Natural killer cell (primary cell): ENCODE data around the gene KCNK5. TPM values are rescaled to one million over a fixed set of nuclear protein-coding genes. Genes with fewer than 3 reads are reported as not detected.

Experiments used
- ATAC-seq, 3 donors: fragments of 150-1000 bp in 2 of 3; fragments of 200-7000 bp in 1 of 3; cut with Tn5 transposase; 1 replicate in 1 of 3; 2 replicates in 2 of 3; pipeline ENCODE4 v1.10.0; 2021; ENCODE audit warnings: mild to moderate bottlenecking in 2 of 3, moderate library complexity in 2 of 3
- DNase-seq, 2 donors: peaks; one replicate each; pipeline versions ENCODE4 v3.0.0 to v3.0.0-alpha.2; 2013 to 2021; ENCODE audit warnings: mixed read lengths in 1 of 2
- H3K27ac ChIP-seq: one replicate; pipeline ENCODE4 v1.5.1; 2013; ENCODE audit warnings: mild to moderate bottlenecking, low read length
- H3K27me3 ChIP-seq: one replicate; pipeline ENCODE4 v1.6.1; 2013; ENCODE audit warnings: low read length; ENCODE audit not compliant: control insufficient read depth, insufficient read depth
- H3K36me3 ChIP-seq: one replicate; pipeline ENCODE4 v1.6.1; 2013; ENCODE audit warnings: low read length; ENCODE audit not compliant: control insufficient read depth, insufficient read depth
- H3K4me1 ChIP-seq: one replicate; pipeline ENCODE4 v1.6.1; 2013; ENCODE audit warnings: low read length; ENCODE audit not compliant: control insufficient read depth, insufficient read depth
- H3K4me3 ChIP-seq: one replicate; pipeline ENCODE4 v1.5.1; 2013; ENCODE audit warnings: low read length
- H3K9me3 ChIP-seq: one replicate; pipeline ENCODE4 v1.6.1; 2013; ENCODE audit warnings: low read length; ENCODE audit not compliant: control insufficient read depth, insufficient read depth
- H3K27ac Mint-ChIP-seq, 2 donors: one replicate each; pipeline ENCODE4 v1.8.0; 2022; ENCODE audit warnings: mild to moderate bottlenecking in 2 of 2, mixed read lengths in 2 of 2, moderate library complexity in 1 of 2
- H3K27me3 Mint-ChIP-seq, 2 donors: one replicate each; pipeline ENCODE4 v1.8.0; 2022; ENCODE audit warnings: low read depth in 2 of 2, mixed read lengths in 2 of 2
- H3K36me3 Mint-ChIP-seq: one replicate; pipeline ENCODE4 v1.8.0; 2022; ENCODE audit warnings: mixed read lengths
- H3K4me1 Mint-ChIP-seq, 2 donors: one replicate each; pipeline ENCODE4 v1.8.0; 2022; ENCODE audit warnings: mixed read lengths in 2 of 2
- H3K4me3 Mint-ChIP-seq: one replicate; pipeline ENCODE4 v1.8.0; 2022; ENCODE audit warnings: mild to moderate bottlenecking, moderate library complexity, mixed read lengths
- H3K9me3 Mint-ChIP-seq, 2 donors: one replicate each; pipeline ENCODE4 v1.8.0; 2022; ENCODE audit warnings: mixed read lengths in 2 of 2
- WGBS: methylation state at CpG from one replicate; pipeline ENCODE4 v1.1.7; 2013; ENCODE audit warnings: missing lambda C conversion rate; ENCODE audit not compliant: insufficient coverage; 5-methylcytosine and 5-hydroxymethylcytosine counted together
- intact Hi-C: fragments of 100-400 bp; cut with micrococcal nuclease; formaldehyde crosslinking; loops from one replicate; pipeline ENCODE4 v1.14.2; 2022
- total RNA-seq, 4 donors: library from RNA; stranded (reverse); fragments of 120-200 nt in 1 of 4; gene quantifications; one replicate each; pipeline versions ENCODE4 v1.2.3 to v1.2.4, GENCODE V29; 2013 to 2022
- TF ChIP-seq, protein P1 (sequence below): fragments of 200-600 bp; IDR thresholded peaks from one replicate; pipeline ENCODE4 v1.8.0; 2022; ENCODE audit warnings: antibody characterized with exemption

The KCNK5 gene
- total RNA-seq, 3 donors from 2014 or later (not counting 1 experiment from before 2014, with no cell fraction given): 0.16 to 0.50 TPM; not detected in 1

DNA sequence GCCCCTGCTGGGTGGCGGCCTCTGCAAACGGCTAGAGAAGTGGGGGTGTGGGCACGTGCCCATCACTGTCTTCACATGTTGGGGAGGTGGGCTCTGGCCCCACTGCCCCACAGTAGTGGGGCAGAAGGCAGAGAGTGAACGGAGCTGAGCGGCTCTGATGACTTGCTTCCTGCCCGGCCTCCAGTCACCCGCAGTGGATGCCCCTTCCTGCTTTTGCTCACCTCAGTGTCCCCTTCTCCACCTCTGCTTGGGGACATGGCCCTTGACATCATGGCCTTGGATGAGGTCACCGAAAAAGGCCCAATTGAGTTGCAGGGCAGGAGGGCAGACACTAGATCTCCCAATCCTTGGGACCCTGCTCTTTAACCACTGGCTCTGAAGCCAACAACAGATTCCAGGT is 40.1 kb downstream of the KCNK5 start:
- Mint-ChIP-seq H3K36me3 (no peaks in the 10 kb centered on the region), H3K27ac (no peak overlapping the region), H3K27me3 (no peaks in the 10 kb centered on the region), H3K4me3 (no peak overlapping the region), H3K9me3 (no peaks in the 10 kb centered on the region), H3K4me1 (peaks cover 0 to 6% of the 10 kb centered on the region in 2 donors)
- ATAC-seq (no peak), DNase-seq (no peak)
- Histone ChIP-seq H3K27ac (no peak overlapping the region), H3K9me3 (no peaks in the 10 kb centered on the region), H3K4me1 (no peaks in the 10 kb centered on the region), H3K4me3 (no peak overlapping the region), H3K36me3 (no peaks in the 10 kb centered on the region), H3K27me3 (no peaks in the 10 kb centered on the region)
- TF ChIP-seq, protein P1, sequence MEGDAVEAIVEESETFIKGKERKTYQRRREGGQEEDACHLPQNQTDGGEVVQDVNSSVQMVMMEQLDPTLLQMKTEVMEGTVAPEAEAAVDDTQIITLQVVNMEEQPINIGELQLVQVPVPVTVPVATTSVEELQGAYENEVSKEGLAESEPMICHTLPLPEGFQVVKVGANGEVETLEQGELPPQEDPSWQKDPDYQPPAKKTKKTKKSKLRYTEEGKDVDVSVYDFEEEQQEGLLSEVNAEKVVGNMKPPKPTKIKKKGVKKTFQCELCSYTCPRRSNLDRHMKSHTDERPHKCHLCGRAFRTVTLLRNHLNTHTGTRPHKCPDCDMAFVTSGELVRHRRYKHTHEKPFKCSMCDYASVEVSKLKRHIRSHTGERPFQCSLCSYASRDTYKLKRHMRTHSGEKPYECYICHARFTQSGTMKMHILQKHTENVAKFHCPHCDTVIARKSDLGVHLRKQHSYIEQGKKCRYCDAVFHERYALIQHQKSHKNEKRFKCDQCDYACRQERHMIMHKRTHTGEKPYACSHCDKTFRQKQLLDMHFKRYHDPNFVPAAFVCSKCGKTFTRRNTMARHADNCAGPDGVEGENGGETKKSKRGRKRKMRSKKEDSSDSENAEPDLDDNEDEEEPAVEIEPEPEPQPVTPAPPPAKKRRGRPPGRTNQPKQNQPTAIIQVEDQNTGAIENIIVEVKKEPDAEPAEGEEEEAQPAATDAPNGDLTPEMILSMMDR: no peak
- WGBS: 92% methylated on average over 8 of the region's 8 CpGs
- intact Hi-C loops: no loop called here

DNA sequence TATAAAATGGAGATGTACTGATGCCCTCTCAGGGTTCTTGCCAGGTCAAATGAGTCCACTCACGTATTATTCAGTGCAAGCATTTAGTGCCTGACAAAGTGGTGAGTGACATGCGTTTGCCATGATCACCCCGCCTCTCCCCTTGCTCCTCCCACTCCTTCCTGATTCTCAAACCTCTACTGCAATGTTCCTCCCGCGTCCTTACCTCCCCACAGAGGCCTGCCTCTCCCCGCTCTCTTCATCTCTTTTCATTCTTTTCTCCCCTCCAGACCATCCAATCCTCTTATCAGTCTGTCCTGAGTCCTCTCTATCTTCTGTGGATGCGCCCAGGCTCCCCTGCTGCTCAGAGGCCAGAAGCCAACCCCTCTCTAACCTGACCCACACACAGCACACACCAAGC is 40.7 kb downstream of the KCNK5 start:
- no peak for ATAC-seq
- no peak overlapping the region for H3K27ac ChIP-seq

GRCh38 chr6:39188098-39188450 is 41.2 kb downstream of the KCNK5 start:
- Mint-ChIP-seq H3K36me3 (no peaks in the 10 kb centered on the region), H3K9me3 (no peaks in the 10 kb centered on the region), H3K4me1 (peaks cover 0 to 6% of the 10 kb centered on the region in 2 donors), H3K27me3 (no peaks in the 10 kb centered on the region), H3K4me3 (no peak overlapping the region), H3K27ac (no peak overlapping the region)
- no peak for DNase-seq
- Histone ChIP-seq H3K4me3 (no peak overlapping the region), H3K27me3 (no peaks in the 10 kb centered on the region), H3K36me3 (no peaks in the 10 kb centered on the region), H3K9me3 (no peaks in the 10 kb centered on the region), H3K4me1 (no peaks in the 10 kb centered on the region), H3K27ac (no peak overlapping the region)
- no peak for ATAC-seq
- intact Hi-C loops: no loop called here
- TF ChIP-seq, protein P1: no peak
- 88% methylated on average over 4 of the region's 4 CpGs for WGBS

More for the DNA sequence above, 40.7 kb downstream of the KCNK5 start:
- Histone ChIP-seq H3K4me1 (no peaks in the 10 kb centered on the region), H3K27me3 (no peaks in the 10 kb centered on the region), H3K9me3 (no peaks in the 10 kb centered on the region), H3K4me3 (no peak overlapping the region), H3K36me3 (no peaks in the 10 kb centered on the region)
- no peak overlapping the region for H3K27ac Mint-ChIP-seq
- TF ChIP-seq, protein P1: no peak
- no peak overlapping the region for H3K4me3 Mint-ChIP-seq
- H3K36me3 Mint-ChIP-seq: no peaks in the 10 kb centered on the region
- no peak for DNase-seq
- no peaks in the 10 kb centered on the region for H3K27me3 Mint-ChIP-seq
- peaks cover 0 to 6% of the 10 kb centered on the region in 2 donors for H3K4me1 Mint-ChIP-seq
- no peaks in the 10 kb centered on the region for H3K9me3 Mint-ChIP-seq
- intact Hi-C loops: no loop called here
- WGBS: 49% methylated on average over 7 of the region's 7 CpGs

DNA sequence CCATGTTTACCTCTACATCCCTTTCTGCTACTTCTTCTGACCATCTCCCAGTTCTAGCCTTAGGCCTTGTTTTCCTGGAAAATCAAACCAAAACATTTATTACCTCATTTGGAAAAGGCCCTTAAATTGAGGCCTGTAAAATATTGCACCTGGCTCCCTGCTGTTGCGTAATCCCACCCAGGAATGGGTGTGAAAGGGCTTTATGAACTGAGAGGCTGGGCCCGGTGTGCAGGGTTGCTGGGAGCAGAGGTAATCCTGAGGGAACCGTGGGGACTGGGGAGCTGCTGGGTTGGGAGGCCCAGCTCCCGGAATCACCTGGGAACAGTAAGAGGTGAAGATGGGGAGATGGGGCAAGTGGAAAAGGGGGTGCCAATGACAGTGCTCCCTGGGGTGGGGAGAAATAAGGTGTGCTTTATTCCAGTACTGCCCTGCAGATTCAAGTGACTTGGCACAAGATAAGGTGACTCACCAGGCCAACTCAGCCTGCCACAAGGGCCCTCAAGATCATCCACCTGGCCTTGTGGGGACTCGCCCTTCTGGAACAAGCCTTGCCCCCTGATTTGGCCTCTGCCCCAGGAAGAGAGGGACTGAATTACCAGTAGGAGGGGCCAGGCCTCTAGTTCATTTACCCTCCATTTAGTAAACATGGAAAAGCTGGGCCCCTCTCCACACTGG is 44.2 kb downstream of the KCNK5 start:
- Histone ChIP-seq H3K4me1 (no peaks in the 10 kb centered on the region), H3K36me3 (no peaks in the 10 kb centered on the region), H3K27ac (no peak overlapping the region), H3K27me3 (no peaks in the 10 kb centered on the region), H3K4me3 (no peak overlapping the region), H3K9me3 (no peaks in the 10 kb centered on the region)
- intact Hi-C loops: no loop called here
- WGBS: 91% methylated on average over 5 of the region's 5 CpGs
- Mint-ChIP-seq H3K27me3 (no peaks in the 10 kb centered on the region), H3K27ac (no peak overlapping the region), H3K36me3 (no peaks in the 10 kb centered on the region), H3K4me3 (no peak overlapping the region), H3K4me1 (peaks cover 0 to 6% of the 10 kb centered on the region in 2 donors), H3K9me3 (no peaks in the 10 kb centered on the region)
- TF ChIP-seq, protein P1: no peak
- ATAC-seq: no peak
- DNase-seq: no peak
